ENCODE data around the gene CDH10.

CDH10 gene

DNA sequence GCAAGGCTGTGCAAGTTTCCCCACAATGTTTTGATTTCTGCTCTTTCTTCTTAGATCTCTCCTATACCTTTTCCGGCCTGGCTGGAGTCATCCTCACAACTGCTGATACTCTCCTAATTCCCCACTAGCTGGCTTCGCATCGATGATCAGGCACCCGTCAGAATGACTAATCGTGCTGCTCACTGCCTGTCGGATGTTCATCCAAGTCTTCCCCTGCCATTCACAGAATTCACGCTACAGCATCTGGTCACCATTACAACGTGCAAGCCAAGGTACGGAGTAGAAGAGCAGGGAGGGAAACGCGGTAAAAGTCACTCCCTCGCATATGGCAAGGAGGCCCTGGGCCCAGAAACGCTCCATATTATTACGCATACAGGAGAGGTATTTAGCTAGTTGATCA, 35.1 kb downstream of the CDH10 start:
- H3K27me3 ChIP-seq (ENCODE audit: control insufficient read depth in 1 of 2, insufficient read depth in 2 of 2, low read length in 2 of 2), result no peaks in the 10 kb centered on the region
- no peak overlapping the region for H3K4me3 ChIP-seq (ENCODE audit: low read depth in 1 of 2, low read length in 2 of 2)
- no peaks in the 10 kb centered on the region for H3K36me3 ChIP-seq (ENCODE audit: control insufficient read depth in 1 of 2, insufficient read depth in 2 of 2, low read length in 2 of 2)

DNA sequence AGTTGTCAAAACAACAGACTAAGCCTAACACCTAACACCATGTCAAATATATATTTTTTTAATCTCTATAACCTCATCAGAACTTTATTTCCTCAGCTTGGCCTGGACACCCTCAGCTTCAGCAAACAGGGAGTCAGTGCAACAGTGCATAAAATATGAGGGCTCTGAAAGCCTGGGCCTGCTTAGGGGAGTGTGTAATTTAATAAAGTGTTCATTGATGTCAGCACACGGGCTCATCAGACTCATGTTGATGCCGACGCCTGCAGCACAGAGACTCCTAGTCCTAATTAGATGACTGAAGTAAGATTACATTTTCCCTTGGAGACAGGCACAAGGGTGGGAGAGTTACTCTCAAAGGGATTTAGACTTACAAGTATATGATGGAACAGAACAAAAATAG, 37.8 kb downstream of the CDH10 start:
- no peak overlapping the region for H3K9ac ChIP-seq (ENCODE audit: low read depth in 1 of 2, low read length in 2 of 2)
- H3K36me3 ChIP-seq (ENCODE audit: control insufficient read depth in 1 of 2, insufficient read depth in 2 of 2, low read length in 2 of 2), result no peaks in the 10 kb centered on the region
- no peak overlapping the region for H3K27ac ChIP-seq (ENCODE audit: low read depth, low read length)
- no peaks in the 10 kb centered on the region for H3K27me3 ChIP-seq (ENCODE audit: control insufficient read depth in 1 of 2, insufficient read depth in 2 of 2, low read length in 2 of 2)
- peaks cover 0 to 5% of the 10 kb centered on the region in 2 donors for H3K9me3 ChIP-seq (ENCODE audit: control insufficient read depth in 1 of 2, low read length in 2 of 2)
- no peak overlapping the region for H3K4me3 ChIP-seq (ENCODE audit: low read depth in 1 of 2, low read length in 2 of 2)
- no peaks in the 10 kb centered on the region for H3K4me1 ChIP-seq (ENCODE audit: control insufficient read depth in 1 of 2, insufficient read depth in 2 of 2, low read length in 2 of 2)

More for the DNA sequence above, 35.1 kb downstream of the CDH10 start:
- Histone ChIP-seq H3K9ac (ENCODE audit: low read depth in 1 of 2, low read length in 2 of 2) (no peak overlapping the region), H3K4me1 (ENCODE audit: control insufficient read depth in 1 of 2, insufficient read depth in 2 of 2, low read length in 2 of 2) (no peaks in the 10 kb centered on the region), H3K9me3 (ENCODE audit: control insufficient read depth in 1 of 2, low read length in 2 of 2) (peaks cover 0 to 5% of the 10 kb centered on the region in 2 donors), H3K27ac (ENCODE audit: low read depth, low read length) (no peak overlapping the region)

DNA sequence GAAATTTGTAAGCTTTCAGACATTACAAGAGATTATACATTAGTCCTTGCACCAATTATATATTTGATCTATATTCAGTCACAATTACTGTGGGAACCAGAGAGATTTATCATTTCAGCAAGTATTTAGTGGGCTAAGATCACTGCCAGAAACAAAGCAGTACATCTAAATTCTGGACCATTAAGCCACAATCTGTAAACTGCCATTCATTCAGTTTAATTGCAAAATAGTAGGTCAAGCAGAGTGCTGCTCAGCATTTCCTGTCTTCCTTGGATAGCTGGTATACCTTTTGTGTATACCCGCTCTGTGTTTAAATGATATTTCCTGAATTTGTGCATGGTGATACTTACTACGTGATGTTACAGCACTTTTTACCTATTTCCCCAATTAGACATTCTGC, 42.6 kb downstream of the CDH10 start:
- Histone ChIP-seq H3K27ac (ENCODE audit: low read depth, low read length) (no peak overlapping the region), H3K4me3 (ENCODE audit: low read depth in 1 of 2, low read length in 2 of 2) (no peak overlapping the region), H3K27me3 (ENCODE audit: control insufficient read depth in 1 of 2, insufficient read depth in 2 of 2, low read length in 2 of 2) (no peaks in the 10 kb centered on the region), H3K9me3 (ENCODE audit: control insufficient read depth in 1 of 2, low read length in 2 of 2) (no peaks in the 10 kb centered on the region), H3K4me1 (ENCODE audit: control insufficient read depth in 1 of 2, insufficient read depth in 2 of 2, low read length in 2 of 2) (no peaks in the 10 kb centered on the region), H3K9ac (ENCODE audit: low read depth in 1 of 2, low read length in 2 of 2) (no peak overlapping the region), H3K36me3 (ENCODE audit: control insufficient read depth in 1 of 2, insufficient read depth in 2 of 2, low read length in 2 of 2) (no peaks in the 10 kb centered on the region)

DNA sequence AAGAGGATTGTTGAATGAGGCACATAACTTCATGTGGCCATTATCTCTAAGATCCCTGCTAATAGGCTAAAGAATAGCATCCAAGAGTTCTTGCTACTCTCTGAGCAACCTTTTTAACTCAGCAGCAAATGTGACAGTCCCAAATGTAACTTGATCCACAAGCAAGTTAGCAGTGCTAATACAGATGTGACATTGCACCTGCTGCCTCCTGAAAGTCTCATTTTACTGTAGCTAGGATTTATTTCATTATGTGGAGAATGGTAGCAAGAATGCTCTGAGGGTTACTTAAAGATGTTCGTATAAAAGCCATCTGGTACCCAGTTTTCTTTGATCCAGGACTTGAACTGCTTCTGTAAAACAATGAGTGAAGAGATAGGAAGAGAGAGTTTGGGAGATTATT, 45.8 kb downstream of the CDH10 start:
- Histone ChIP-seq H3K4me3 (ENCODE audit: low read depth in 1 of 2, low read length in 2 of 2) (no peak overlapping the region), H3K27ac (ENCODE audit: low read depth, low read length) (no peak overlapping the region), H3K36me3 (ENCODE audit: control insufficient read depth in 1 of 2, insufficient read depth in 2 of 2, low read length in 2 of 2) (no peaks in the 10 kb centered on the region), H3K9ac (ENCODE audit: low read depth in 1 of 2, low read length in 2 of 2) (no peak overlapping the region), H3K9me3 (ENCODE audit: control insufficient read depth in 1 of 2, low read length in 2 of 2) (no peaks in the 10 kb centered on the region), H3K4me1 (ENCODE audit: control insufficient read depth in 1 of 2, insufficient read depth in 2 of 2, low read length in 2 of 2) (no peaks in the 10 kb centered on the region), H3K27me3 (ENCODE audit: control insufficient read depth in 1 of 2, insufficient read depth in 2 of 2, low read length in 2 of 2) (no peaks in the 10 kb centered on the region)

DNA sequence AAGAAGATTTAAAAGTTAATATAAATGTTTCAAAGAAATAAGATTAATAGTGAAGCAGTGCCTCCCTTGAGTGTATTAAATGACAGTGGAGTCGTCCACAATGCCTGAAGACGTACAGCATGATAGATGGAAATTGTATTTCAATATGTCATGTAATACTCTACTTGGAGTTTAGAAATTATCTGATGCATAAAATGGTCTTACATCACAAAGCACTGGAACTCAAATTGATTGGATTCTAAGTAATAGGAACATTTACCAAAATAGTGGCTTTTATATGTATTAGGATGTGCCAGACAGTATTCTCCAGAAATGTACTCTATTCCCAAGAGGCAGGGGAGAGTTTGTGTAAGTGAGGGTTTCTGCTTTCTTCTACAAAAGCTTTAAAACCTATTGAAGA, 49.4 kb downstream of the CDH10 start:
- Histone ChIP-seq H3K4me1 (ENCODE audit: control insufficient read depth in 1 of 2, insufficient read depth in 2 of 2, low read length in 2 of 2) (no peaks in the 10 kb centered on the region), H3K27ac (ENCODE audit: low read depth, low read length) (no peak overlapping the region), H3K9me3 (ENCODE audit: control insufficient read depth in 1 of 2, low read length in 2 of 2) (no peaks in the 10 kb centered on the region), H3K4me3 (ENCODE audit: low read depth in 1 of 2, low read length in 2 of 2) (no peak overlapping the region), H3K27me3 (ENCODE audit: control insufficient read depth in 1 of 2, insufficient read depth in 2 of 2, low read length in 2 of 2) (no peaks in the 10 kb centered on the region), H3K36me3 (ENCODE audit: control insufficient read depth in 1 of 2, insufficient read depth in 2 of 2, low read length in 2 of 2) (no peaks in the 10 kb centered on the region), H3K9ac (ENCODE audit: low read depth in 1 of 2, low read length in 2 of 2) (no peak overlapping the region)

DNA sequence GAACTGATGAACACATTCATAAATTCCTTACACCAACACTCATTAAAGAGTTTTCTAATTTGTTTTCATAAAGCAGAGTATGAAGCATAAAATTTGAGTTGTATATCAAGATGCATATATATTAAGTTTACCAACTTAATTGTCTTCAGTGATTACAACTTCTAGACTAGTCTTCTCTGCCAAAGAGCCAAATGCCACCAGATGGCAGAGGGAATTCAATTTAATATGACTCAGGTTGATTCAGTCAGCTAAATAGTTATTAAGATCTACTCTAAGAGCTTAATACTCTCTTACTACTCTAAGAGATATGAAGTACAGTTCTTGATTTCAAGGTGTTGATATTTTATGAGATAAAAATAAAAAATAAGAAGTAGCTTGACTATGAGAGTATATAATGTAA, 53.4 kb downstream of the CDH10 start:
- Histone ChIP-seq H3K4me1 (ENCODE audit: control insufficient read depth in 1 of 2, insufficient read depth in 2 of 2, low read length in 2 of 2) (no peaks in the 10 kb centered on the region), H3K27me3 (ENCODE audit: control insufficient read depth in 1 of 2, insufficient read depth in 2 of 2, low read length in 2 of 2) (no peaks in the 10 kb centered on the region), H3K27ac (ENCODE audit: low read depth, low read length) (no peak overlapping the region), H3K9me3 (ENCODE audit: control insufficient read depth in 1 of 2, low read length in 2 of 2) (no peaks in the 10 kb centered on the region), H3K4me3 (ENCODE audit: low read depth in 1 of 2, low read length in 2 of 2) (no peak overlapping the region), H3K36me3 (ENCODE audit: control insufficient read depth in 1 of 2, insufficient read depth in 2 of 2, low read length in 2 of 2) (no peaks in the 10 kb centered on the region), H3K9ac (ENCODE audit: low read depth in 1 of 2, low read length in 2 of 2) (no peak overlapping the region)

DNA sequence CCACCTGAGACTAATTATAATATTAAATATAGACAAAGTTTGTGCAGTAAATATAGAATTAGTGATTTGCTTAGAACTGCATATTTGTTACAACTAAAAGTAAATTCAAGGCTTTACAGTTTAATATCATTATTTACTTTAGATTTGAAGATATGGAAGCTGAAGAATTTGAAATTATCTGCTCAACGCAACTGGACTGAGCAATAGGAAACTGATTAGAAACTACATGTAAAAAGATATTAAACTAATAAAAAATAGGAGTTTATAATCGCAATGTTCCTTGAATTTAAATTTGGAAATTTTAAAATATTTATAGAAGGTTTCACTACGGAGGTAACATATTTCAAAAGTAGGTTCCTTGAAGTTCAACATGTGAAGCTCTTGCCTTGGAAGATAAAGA, 55.2 kb downstream of the CDH10 start:
- H3K9me3 ChIP-seq (ENCODE audit: control insufficient read depth in 1 of 2, low read length in 2 of 2), result no peaks in the 10 kb centered on the region
- H3K27ac ChIP-seq (ENCODE audit: low read depth, low read length), result no peak overlapping the region
- no peaks in the 10 kb centered on the region for H3K27me3 ChIP-seq (ENCODE audit: control insufficient read depth in 1 of 2, insufficient read depth in 2 of 2, low read length in 2 of 2)
- H3K36me3 ChIP-seq (ENCODE audit: control insufficient read depth in 1 of 2, insufficient read depth in 2 of 2, low read length in 2 of 2), result no peaks in the 10 kb centered on the region
- no peaks in the 10 kb centered on the region for H3K4me1 ChIP-seq (ENCODE audit: control insufficient read depth in 1 of 2, insufficient read depth in 2 of 2, low read length in 2 of 2)
- no peak overlapping the region for H3K4me3 ChIP-seq (ENCODE audit: low read depth in 1 of 2, low read length in 2 of 2)
- H3K9ac ChIP-seq (ENCODE audit: low read depth in 1 of 2, low read length in 2 of 2), result no peak overlapping the region

DNA sequence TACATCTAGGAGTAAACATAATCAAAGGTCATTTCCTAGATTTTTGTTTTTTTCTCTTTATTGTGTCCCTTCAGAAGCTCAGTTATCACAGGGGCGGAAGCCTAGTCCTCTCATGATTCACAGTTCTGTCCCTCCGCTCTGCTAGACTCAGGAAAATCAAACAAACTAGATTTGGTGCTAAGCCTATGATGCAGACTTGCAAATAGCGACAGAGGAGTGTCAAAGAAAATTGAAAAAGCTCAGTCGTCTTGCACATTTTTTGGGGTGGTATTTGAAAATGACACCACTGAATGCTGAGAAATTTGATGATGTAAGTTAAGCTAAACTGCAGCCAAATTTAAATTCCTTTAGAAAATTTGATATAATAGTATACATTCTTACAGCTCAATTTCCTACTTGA, 59.0 kb downstream of the CDH10 start:
- Histone ChIP-seq H3K9me3 (ENCODE audit: control insufficient read depth in 1 of 2, low read length in 2 of 2) (no peaks in the 10 kb centered on the region), H3K9ac (ENCODE audit: low read depth in 1 of 2, low read length in 2 of 2) (no peak overlapping the region), H3K36me3 (ENCODE audit: control insufficient read depth in 1 of 2, insufficient read depth in 2 of 2, low read length in 2 of 2) (no peaks in the 10 kb centered on the region), H3K27ac (ENCODE audit: low read depth, low read length) (no peak overlapping the region), H3K4me1 (ENCODE audit: control insufficient read depth in 1 of 2, insufficient read depth in 2 of 2, low read length in 2 of 2) (no peaks in the 10 kb centered on the region), H3K4me3 (ENCODE audit: low read depth in 1 of 2, low read length in 2 of 2) (no peak overlapping the region), H3K27me3 (ENCODE audit: control insufficient read depth in 1 of 2, insufficient read depth in 2 of 2, low read length in 2 of 2) (no peaks in the 10 kb centered on the region)

DNA sequence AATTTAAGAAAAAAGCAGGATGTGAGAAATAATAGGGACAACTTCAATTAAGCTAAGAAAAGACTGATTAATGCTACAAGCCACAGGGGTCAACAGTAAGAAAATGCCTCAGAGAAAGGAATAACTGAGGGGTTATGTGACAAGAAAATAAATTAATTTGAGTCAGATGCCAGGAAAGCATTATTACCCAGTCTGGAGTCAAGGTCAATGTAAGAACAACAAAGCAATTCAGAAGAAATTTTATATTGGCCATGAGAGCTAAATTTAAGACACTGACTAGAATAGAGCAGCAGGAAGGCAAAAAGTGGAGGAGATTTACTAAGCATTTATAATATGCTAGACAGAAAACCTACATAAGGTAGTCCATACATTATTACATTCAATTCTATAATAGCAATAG, 73.5 kb downstream of the CDH10 start:
- Histone ChIP-seq H3K4me1 (ENCODE audit: control insufficient read depth in 1 of 2, insufficient read depth in 2 of 2, low read length in 2 of 2) (no peaks in the 10 kb centered on the region), H3K4me3 (ENCODE audit: low read depth in 1 of 2, low read length in 2 of 2) (no peak overlapping the region), H3K9me3 (ENCODE audit: control insufficient read depth in 1 of 2, low read length in 2 of 2) (peaks cover 0 to 4% of the 10 kb centered on the region in 2 donors), H3K27me3 (ENCODE audit: control insufficient read depth in 1 of 2, insufficient read depth in 2 of 2, low read length in 2 of 2) (no peaks in the 10 kb centered on the region), H3K36me3 (ENCODE audit: control insufficient read depth in 1 of 2, insufficient read depth in 2 of 2, low read length in 2 of 2) (no peaks in the 10 kb centered on the region), H3K27ac (ENCODE audit: low read depth, low read length) (no peak overlapping the region), H3K9ac (ENCODE audit: low read depth in 1 of 2, low read length in 2 of 2) (no peak overlapping the region)

DNA sequence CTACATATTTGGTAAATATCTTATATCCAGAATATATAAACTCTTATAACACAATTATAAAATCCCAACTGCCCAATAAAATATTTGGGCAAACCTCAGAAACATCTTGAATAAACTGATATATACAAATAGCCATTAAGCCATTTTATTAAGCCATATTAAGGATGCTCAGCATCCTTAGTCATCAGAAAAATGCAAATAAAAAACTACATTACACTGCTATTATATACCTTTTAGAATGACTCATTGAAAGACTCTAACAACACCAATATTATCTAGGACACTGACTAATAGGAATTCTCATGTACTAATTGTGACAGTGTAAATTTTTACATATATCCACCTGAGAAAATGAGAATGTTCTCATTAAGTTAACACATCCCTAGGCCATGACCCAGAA, 77.8 kb downstream of the CDH10 start:
- Histone ChIP-seq H3K36me3 (ENCODE audit: control insufficient read depth in 1 of 2, insufficient read depth in 2 of 2, low read length in 2 of 2) (no peaks in the 10 kb centered on the region), H3K9ac (ENCODE audit: low read depth in 1 of 2, low read length in 2 of 2) (no peak overlapping the region), H3K4me3 (ENCODE audit: low read depth in 1 of 2, low read length in 2 of 2) (no peak overlapping the region), H3K9me3 (ENCODE audit: control insufficient read depth in 1 of 2, low read length in 2 of 2) (peaks cover 0 to 3% of the 10 kb centered on the region in 2 donors), H3K4me1 (ENCODE audit: control insufficient read depth in 1 of 2, insufficient read depth in 2 of 2, low read length in 2 of 2) (no peaks in the 10 kb centered on the region), H3K27ac (ENCODE audit: low read depth, low read length) (no peak overlapping the region), H3K27me3 (ENCODE audit: control insufficient read depth in 1 of 2, insufficient read depth in 2 of 2, low read length in 2 of 2) (no peaks in the 10 kb centered on the region)

DNA sequence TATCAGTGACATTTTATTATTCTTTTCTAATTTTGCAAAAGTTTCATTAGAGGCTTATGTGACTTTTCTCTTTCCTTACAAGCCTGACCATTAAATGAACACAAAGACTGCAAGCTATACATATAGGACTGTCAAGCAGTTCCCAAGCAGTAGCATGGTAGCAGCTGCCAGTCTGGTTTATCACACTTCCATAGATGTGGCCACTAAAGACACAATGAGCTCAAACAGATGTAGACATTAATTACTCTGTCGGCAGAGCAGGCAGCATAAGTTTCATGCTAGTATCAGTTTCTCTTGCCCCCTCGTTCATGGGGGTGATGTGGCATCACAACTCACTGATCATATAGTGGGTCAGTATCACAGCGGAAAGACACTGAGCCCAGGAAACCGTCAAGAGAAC, 89.5 kb downstream of the CDH10 start:
- no peak overlapping the region for H3K27ac ChIP-seq (ENCODE audit: low read depth, low read length)

More for the DNA sequence above, 89.5 kb downstream of the CDH10 start:
- Histone ChIP-seq H3K4me1 (ENCODE audit: control insufficient read depth in 1 of 2, insufficient read depth in 2 of 2, low read length in 2 of 2) (no peaks in the 10 kb centered on the region), H3K27me3 (ENCODE audit: control insufficient read depth in 1 of 2, insufficient read depth in 2 of 2, low read length in 2 of 2) (no peaks in the 10 kb centered on the region), H3K36me3 (ENCODE audit: control insufficient read depth in 1 of 2, insufficient read depth in 2 of 2, low read length in 2 of 2) (no peaks in the 10 kb centered on the region), H3K4me3 (ENCODE audit: low read depth in 1 of 2, low read length in 2 of 2) (no peak overlapping the region), H3K9ac (ENCODE audit: low read depth in 1 of 2, low read length in 2 of 2) (no peak overlapping the region), H3K9me3 (ENCODE audit: control insufficient read depth in 1 of 2, low read length in 2 of 2) (no peaks in the 10 kb centered on the region)
